ENCODE results near the gene MARCHF3. TPM values are rescaled to one million over a fixed set of nuclear protein-coding genes. Genes with fewer than 3 reads are reported as not detected.

The MARCHF3 gene
- total and polyA plus RNA-seq, 2 of the 13 experiments (the other 11 are each of a cell fraction or from before 2014, with no cell fraction given), result 4.8 to 11.9 TPM

DNA sequence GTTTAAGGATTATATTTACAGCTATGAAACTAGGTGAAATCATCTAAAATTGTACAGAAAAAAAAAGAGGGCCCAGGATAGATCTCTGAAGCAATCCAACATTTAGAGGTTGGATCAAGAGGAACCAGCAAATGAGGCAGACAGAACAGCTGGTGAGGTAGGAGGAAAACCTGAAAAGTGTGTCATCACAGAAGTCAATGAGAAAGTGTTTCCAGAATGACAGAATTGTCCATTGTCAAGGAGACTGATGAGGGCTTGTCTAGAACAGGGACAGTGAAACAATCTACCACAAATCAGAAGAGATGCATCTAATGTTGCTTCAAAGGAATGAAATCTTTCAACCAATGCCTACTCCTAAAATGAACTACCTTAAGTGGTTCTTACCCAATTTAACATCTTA is 36.4 kb upstream of the MARCHF3 start:
- Histone ChIP-seq H3K4me1 (ENCODE audit: insufficient read depth, low read length) (no peaks in the 10 kb centered on the region), H3K27ac (ENCODE audit: extremely low read length, insufficient read depth, low read length) (no peak overlapping the region), H3K9ac (ENCODE audit: insufficient read depth, low read depth, low read length) (no peak overlapping the region), H2AFZ (ENCODE audit: low read length) (no peak overlapping the region), H3K79me2 (ENCODE audit: insufficient read depth, low read length) (no peaks in the 10 kb centered on the region), H3K36me3 (replicated peaks in 1 of 2; ENCODE audit: control insufficient read depth in 1 of 2, insufficient read depth in 2 of 2, low read length in 2 of 2) (peaks cover 0 to 3% of the 10 kb centered on the region in 2 experiments; a peak in 2 of 5 replicates), H3K4me2 (ENCODE audit: low read depth, low read length) (no peak overlapping the region), H3K27me3 (ENCODE audit: control insufficient read depth in 1 of 2, insufficient read depth in 2 of 2, low read length in 2 of 2) (no peaks in the 10 kb centered on the region), H4K20me1 (ENCODE audit: insufficient read depth, low read length) (no peaks in the 10 kb centered on the region), H3K9me3 (ENCODE audit: low read length) (no peaks in the 10 kb centered on the region), H3K4me3 (replicated peaks in 1 of 3; ENCODE audit: insufficient read depth in 1 of 3, low read depth in 2 of 3, low read length in 3 of 3) (no peak overlapping the region)
- intact Hi-C loops (cut with micrococcal nuclease; ENCODE audit: unreplicated experiment) (no loop called here), in situ Hi-C loops (cut with HindIII; ENCODE audit: extremely low pct_ligation_motif_present, low pct_unique_long_range_greater_than_20kb) (no loop called here)
- FAIRE-seq, result no peak
- TF ChIP-seq, protein P1, sequence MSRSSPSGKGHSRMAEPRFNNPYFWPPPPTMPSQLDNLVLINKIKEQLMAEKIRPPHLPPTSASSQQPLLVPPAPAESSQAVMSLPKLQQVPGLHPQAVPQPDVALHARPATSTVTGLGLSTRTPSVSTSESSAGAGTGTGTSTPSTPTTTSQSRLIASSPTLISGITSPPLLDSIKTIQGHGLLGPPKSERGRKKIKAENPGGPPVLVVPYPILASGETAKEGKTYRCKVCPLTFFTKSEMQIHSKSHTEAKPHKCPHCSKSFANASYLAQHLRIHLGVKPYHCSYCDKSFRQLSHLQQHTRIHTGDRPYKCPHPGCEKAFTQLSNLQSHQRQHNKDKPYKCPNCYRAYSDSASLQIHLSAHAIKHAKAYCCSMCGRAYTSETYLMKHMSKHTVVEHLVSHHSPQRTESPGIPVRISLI (CRISPR knock-in tag; IDR thresholded peaks at IDR 0.05; ENCODE audit: borderline replicate concordance), result no peak
- TF ChIP-seq EED (CRISPR knock-in tag; IDR thresholded peaks at IDR 0.05) (no peak), RFX3 (CRISPR knock-in tag; IDR thresholded peaks at IDR 0.05) (no peak), ZSCAN20 (CRISPR knock-in tag; IDR thresholded peaks at IDR 0.05; ENCODE audit: borderline replicate concordance) (no peak), ZNF777 (CRISPR knock-in tag; IDR thresholded peaks at IDR 0.05) (no peak), PTBP1 (IDR thresholded peaks at IDR 0.05; ENCODE audit: low read depth, low read length, poor library complexity, severe bottlenecking) (no peak), SP2 (CRISPR knock-in tag; IDR thresholded peaks at IDR 0.05) (no peak), ZFP41 (CRISPR knock-in tag; IDR thresholded peaks at IDR 0.05; ENCODE audit: borderline replicate concordance) (no peak), KLF15 (CRISPR knock-in tag; IDR thresholded peaks at IDR 0.05; ENCODE audit: borderline replicate concordance) (no peak), ZNF256 (CRISPR knock-in tag; conservative IDR thresholded peaks at IDR 0.05) (no peak), ZNF678 (CRISPR knock-in tag; IDR thresholded peaks at IDR 0.05) (no peak), ZBTB38 (CRISPR knock-in tag; IDR thresholded peaks at IDR 0.05) (no peak), SP4 (CRISPR knock-in tag; IDR thresholded peaks at IDR 0.05) (no peak), PHF5A (CRISPR knock-in tag; IDR thresholded peaks at IDR 0.05; ENCODE audit: low read depth, unreplicated experiment) (no peak), ZNF781 (CRISPR knock-in tag; IDR thresholded peaks at IDR 0.05; ENCODE audit: borderline replicate concordance, not compliant biosample characterization) (no peak), ZNF251 (CRISPR knock-in tag; IDR thresholded peaks at IDR 0.05) (no peak)
- TF ChIP-seq, protein P2, sequence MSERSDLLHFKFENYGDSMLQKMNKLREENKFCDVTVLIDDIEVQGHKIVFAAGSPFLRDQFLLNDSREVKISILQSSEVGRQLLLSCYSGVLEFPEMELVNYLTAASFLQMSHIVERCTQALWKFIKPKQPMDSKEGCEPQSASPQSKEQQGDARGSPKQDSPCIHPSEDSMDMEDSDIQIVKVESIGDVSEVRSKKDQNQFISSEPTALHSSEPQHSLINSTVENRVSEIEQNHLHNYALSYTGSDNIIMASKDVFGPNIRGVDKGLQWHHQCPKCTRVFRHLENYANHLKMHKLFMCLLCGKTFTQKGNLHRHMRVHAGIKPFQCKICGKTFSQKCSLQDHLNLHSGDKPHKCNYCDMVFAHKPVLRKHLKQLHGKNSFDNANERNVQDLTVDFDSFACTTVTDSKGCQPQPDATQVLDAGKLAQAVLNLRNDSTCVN (CRISPR knock-in tag; IDR thresholded peaks at IDR 0.05; ENCODE audit: borderline replicate concordance), result no peak
- TF ChIP-seq, protein P3, sequence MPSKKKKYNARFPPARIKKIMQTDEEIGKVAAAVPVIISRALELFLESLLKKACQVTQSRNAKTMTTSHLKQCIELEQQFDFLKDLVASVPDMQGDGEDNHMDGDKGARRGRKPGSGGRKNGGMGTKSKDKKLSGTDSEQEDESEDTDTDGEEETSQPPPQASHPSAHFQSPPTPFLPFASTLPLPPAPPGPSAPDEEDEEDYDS (CRISPR knock-in tag; IDR thresholded peaks at IDR 0.05), result no peak
- TF ChIP-seq, protein P4, sequence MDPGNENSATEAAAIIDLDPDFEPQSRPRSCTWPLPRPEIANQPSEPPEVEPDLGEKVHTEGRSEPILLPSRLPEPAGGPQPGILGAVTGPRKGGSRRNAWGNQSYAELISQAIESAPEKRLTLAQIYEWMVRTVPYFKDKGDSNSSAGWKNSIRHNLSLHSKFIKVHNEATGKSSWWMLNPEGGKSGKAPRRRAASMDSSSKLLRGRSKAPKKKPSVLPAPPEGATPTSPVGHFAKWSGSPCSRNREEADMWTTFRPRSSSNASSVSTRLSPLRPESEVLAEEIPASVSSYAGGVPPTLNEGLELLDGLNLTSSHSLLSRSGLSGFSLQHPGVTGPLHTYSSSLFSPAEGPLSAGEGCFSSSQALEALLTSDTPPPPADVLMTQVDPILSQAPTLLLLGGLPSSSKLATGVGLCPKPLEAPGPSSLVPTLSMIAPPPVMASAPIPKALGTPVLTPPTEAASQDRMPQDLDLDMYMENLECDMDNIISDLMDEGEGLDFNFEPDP (CRISPR knock-in tag; conservative IDR thresholded peaks at IDR 0.05), result no peak
- POLR2A ChIA-PET, result no interaction called here
- no peak for ATAC-seq
- no TSS peak for BruUV-seq (replicated peaks)
- DNase-seq (ENCODE audit: low spot score), result no peak
- CTCF ChIA-PET (ENCODE audit: low intra/inter-chr PET ratio, low total read pairs), result no interaction called here
